Ovary (tissue), 9 donors: ENCODE results near the gene KIF22. TPM values are rescaled to one million over a fixed set of nuclear protein-coding genes. Genes with fewer than 3 reads are reported as not detected.
"Not testable (repeated sequence)": the region's sequence is repeated elsewhere in the genome, so short reads cannot be mapped to it uniquely, and the experiment has no call there.

Experiments used
- DNase-seq, 5 donors: peaks; one replicate each; pipeline ENCODE4 v3.0.0-alpha.2; 2019 to 2020
- H3K27ac ChIP-seq, 2 donors: fragments of 200-600 bp; one replicate each; pipeline versions ENCODE4 v1.5.1 to v1.8.0; 2019 to 2022
- H3K27me3 ChIP-seq: fragments of 200-600 bp; one replicate; pipeline ENCODE4 v1.8.0; 2022
- H3K36me3 ChIP-seq: fragments of 200-600 bp; sonication (generic); one replicate; pipeline ENCODE4 v1.5.1; 2019
- H3K4me1 ChIP-seq: one replicate; pipeline ENCODE4 v1.8.1; 2013; ENCODE audit warnings: mild to moderate bottlenecking, moderate library complexity; ENCODE audit not compliant: insufficient read depth
- H3K4me3 ChIP-seq: fragments of 200-600 bp; sonication (generic); one replicate; pipeline ENCODE4 v1.5.1; 2017
- H3K9me3 ChIP-seq, 2 donors: fragments of 200-600 bp in 1 of 2; sonication (generic) in 1 of 2; one replicate each; pipeline versions ENCODE4 v1.5.1 to v1.8.1; 2013 to 2019; ENCODE audit warnings: mild to moderate bottlenecking in 1 of 2, moderate library complexity in 1 of 2
- EP300 ChIP-seq: sonication (generic); formaldehyde crosslinking; IDR thresholded peaks from one replicate; pipeline ENCODE4 v1.6.1; 2017; ENCODE audit warnings: antibody characterized with exemption
- POLR2A ChIP-seq: fragments of 450-650 bp; IDR thresholded peaks from one replicate; pipeline ENCODE4 v1.6.1; 2017; ENCODE audit warnings: antibody characterized with exemption, mild to moderate bottlenecking, moderate library complexity
- WGBS, 3 donors: extraction: QIAGEN DNeasy Blood & Tissue Kit in 1 of 3; methylation state at CpG; one replicate each; pipeline versions ENCODE4 v1.1.5 to v1.1.7; 2013 to 2017; 5-methylcytosine and 5-hydroxymethylcytosine counted together
- intact Hi-C, 4 donors: fragments of 100-400 bp; cut with DNase I; formaldehyde crosslinking; loops; one replicate each; pipeline versions ENCODE4 v1.11.0 to v1.15.1; 2022 to 2023
- polyA plus RNA-seq, 2 donors: library from polyadenylated mRNA; stranded (reverse); fragments of 200-250 nt in 1 of 2; fragments of 350-450 nt in 1 of 2; fragmentation: Illumina TruSeq in 1 of 2; extraction: RNeasy Lipid Tissue Mini Kit (QIAGEN cat#74804) in 1 of 2; gene quantifications; one replicate each; pipeline ENCODE4 v1.2.3, GENCODE V29; 2013 to 2014
- total RNA-seq, 7 donors: library from RNA; depleted of rRNA in 2 of 7; stranded (reverse); fragments of >200 nt in 2 of 7; fragmentation: NEBNext Ultra II Directional in 3 of 7; extraction: Animal tissue kit (Norgen Biotek cat#: 25700) in 3 of 7; gene quantifications; one replicate each; pipeline versions ENCODE4 v1.1.0 to v1.2.4, GENCODE V29; 2016 to 2023
- TF ChIP-seq, protein P1 (sequence below), 3 donors: fragments of 450-650 bp in 2 of 3; fragments of 200-600 bp in 1 of 3; IDR thresholded peaks; one replicate each; pipeline versions ENCODE4 v1.5.1 to v1.8.0; 2016 to 2022; ENCODE audit warnings: antibody characterized with exemption in 3 of 3, mild to moderate bottlenecking in 1 of 3
- donor health status: DM: no; HTN: no; CAD: no; lungs with moderate emphysema.
- donor health status: DM: no; HTN: no; CAD: no.
- donor health status: Bipolar disorder and iron deficiency.
- donor health status: DM: yes; HTN: yes; CAD: no.
- donor health status: DM: no; HTN: no; CAD: no.
- donor health status: DM: yes; HTN: yes; CAD: no.

The KIF22 gene
- total and polyA plus RNA-seq, 9 donors: 14.4 to 31.0 (median 20.7) TPM

DNA sequence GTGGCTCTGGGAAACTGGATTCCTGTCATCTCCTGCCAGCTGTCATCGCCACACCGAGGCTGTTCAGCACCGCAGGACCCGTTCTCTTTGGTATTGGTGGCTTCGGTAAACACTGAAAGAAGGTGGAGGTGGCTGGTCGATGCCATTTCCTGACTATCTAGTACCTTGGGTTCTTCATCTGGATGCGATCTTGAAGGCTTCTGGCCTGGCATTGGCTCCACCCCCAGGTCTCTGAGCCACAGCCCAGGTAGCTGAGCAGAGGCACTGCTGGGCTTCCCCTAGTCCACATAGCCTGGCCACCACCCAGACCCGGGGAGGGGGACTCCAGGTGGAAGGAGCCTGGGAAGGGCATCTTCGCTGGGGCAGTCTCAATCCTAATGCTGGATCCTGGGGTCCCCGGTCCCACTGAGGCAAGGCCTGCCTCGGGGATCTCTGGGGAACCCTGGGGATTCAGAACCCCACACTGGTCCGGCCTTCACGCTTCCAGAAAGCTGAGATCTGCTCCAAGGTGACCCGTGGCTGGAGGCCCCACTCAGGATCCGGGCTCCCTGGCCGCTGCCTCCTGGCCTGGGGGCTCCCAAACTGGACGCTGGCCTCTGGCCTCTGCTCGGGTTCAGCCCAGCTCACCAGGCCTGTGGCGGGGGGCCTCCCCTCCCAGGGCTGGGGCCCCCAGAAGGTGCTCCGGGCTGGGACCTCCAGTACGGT, 46.6 kb upstream of the KIF22 start:
- no peak overlapping the region for H3K4me3 ChIP-seq
- H3K36me3 ChIP-seq: no peaks in the 10 kb centered on the region
- H3K9me3 ChIP-seq: no peaks in the 10 kb centered on the region
- TF ChIP-seq EP300 (no peak), POLR2A (no peak)
- TF ChIP-seq, protein P1, sequence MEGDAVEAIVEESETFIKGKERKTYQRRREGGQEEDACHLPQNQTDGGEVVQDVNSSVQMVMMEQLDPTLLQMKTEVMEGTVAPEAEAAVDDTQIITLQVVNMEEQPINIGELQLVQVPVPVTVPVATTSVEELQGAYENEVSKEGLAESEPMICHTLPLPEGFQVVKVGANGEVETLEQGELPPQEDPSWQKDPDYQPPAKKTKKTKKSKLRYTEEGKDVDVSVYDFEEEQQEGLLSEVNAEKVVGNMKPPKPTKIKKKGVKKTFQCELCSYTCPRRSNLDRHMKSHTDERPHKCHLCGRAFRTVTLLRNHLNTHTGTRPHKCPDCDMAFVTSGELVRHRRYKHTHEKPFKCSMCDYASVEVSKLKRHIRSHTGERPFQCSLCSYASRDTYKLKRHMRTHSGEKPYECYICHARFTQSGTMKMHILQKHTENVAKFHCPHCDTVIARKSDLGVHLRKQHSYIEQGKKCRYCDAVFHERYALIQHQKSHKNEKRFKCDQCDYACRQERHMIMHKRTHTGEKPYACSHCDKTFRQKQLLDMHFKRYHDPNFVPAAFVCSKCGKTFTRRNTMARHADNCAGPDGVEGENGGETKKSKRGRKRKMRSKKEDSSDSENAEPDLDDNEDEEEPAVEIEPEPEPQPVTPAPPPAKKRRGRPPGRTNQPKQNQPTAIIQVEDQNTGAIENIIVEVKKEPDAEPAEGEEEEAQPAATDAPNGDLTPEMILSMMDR (IDR thresholded peaks at IDR 0.05): no peak
- no peak for DNase-seq
- no peaks in the 10 kb centered on the region for H3K4me1 ChIP-seq
- intact Hi-C loops: loop anchor here in 2 of 4 donors (10.0 kb wide), 2 partner anchors 51 to 739 kb away; partner anchors contain the start of gene KIF22 (in 1 of the 2)
- H3K27ac ChIP-seq: no peak overlapping the region
- WGBS, 3 donors: 85 to 89% (median 87%) methylated on average over 16 to 21 of the region's 21 CpGs
- H3K27me3 ChIP-seq: no peaks in the 10 kb centered on the region

DNA sequence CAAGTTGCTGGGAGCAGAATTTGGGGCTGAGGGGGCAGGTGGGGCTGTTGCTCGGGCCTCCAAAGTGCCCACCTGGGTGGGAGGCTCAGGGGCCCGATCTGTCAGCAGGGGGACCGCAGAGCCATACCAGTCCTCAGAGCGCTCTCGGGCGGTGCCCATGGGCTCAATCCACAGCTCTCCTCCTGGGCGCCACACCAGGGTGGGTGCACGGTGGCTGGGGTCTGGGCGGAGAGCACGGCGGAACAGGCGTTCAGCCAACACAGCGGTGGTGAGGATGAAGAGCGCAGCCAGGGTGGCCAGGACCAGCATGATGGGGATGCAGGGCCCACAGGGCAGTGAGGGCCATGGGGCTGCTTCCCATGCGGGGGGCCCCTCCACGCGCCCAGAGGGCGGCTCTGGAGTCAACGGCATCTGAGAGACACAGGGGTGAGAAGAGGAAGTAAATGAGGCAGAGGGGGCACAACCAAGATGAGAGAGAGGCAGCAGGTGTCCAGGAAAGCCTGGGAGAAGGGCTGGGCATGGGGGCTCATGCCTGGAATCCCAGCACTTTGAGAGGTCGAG, 45.9 kb upstream of the KIF22 start:
- WGBS, 3 donors: 87 to 90% (median 90%) methylated on average over 20 of the region's 20 CpGs
- H3K27ac ChIP-seq: no peak overlapping the region
- no peaks in the 10 kb centered on the region for H3K4me1 ChIP-seq
- no peak for TF ChIP-seq EP300
- TF ChIP-seq, protein P1 (IDR thresholded peaks at IDR 0.05): no peak
- no peak for TF ChIP-seq POLR2A
- no peak overlapping the region for H3K4me3 ChIP-seq
- no peaks in the 10 kb centered on the region for H3K36me3 ChIP-seq
- intact Hi-C loops: loop anchor here in 2 of 4 donors (10.0 kb wide), 2 partner anchors 50 to 740 kb away; partner anchors contain the start of gene KIF22 (in 1 of the 2)
- DNase-seq: no peak
- H3K9me3 ChIP-seq: no peaks in the 10 kb centered on the region
- no peaks in the 10 kb centered on the region for H3K27me3 ChIP-seq

DNA sequence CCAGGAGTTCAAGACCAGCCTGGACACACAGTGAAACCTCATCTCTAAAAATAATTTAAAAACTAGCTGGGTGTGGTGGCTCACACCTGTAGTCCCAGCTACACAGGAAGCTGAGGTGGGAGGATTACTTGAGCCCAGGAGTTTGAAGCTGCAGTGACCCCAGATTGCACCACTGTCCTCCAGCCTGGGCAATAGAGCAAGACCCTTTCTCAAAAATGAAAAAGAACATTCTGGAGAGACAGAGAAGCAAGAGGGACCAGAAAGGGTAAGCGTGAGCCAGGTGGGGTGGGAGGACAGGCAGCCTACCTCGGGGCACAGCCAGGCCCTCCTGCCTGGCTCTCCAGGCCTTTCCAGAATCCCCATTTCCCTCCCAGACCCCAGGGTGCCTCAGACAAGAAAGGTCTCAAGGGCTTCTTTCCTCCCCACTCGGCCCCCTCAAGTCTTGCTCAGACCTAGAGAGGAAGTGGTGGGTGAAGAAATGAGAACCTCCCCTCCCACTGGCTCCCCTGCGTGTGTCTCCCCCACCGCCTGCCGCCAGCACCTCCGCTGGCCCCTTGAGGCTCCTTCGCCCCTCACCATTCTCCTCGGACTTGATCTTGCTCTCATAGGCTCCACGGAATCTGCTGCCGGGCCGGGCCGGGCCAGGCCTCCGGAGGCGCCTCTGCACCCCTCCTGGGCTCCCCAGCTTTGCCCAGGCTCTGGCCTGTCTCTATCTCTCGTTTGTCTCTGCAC, 45.3 kb upstream of the KIF22 start:
- TF ChIP-seq, protein P1 (IDR thresholded peaks at IDR 0.05): no peak
- TF ChIP-seq EP300: no peak
- TF ChIP-seq POLR2A: no peak
- WGBS, 3 donors: 69 to 79% (median 75%) methylated on average over 16 of the region's 16 CpGs
- intact Hi-C loops: loop anchor here in 2 of 4 donors (10.0 kb wide), 2 partner anchors 50 to 740 kb away; partner anchors contain the start of gene KIF22 (in 1 of the 2)

DNA sequence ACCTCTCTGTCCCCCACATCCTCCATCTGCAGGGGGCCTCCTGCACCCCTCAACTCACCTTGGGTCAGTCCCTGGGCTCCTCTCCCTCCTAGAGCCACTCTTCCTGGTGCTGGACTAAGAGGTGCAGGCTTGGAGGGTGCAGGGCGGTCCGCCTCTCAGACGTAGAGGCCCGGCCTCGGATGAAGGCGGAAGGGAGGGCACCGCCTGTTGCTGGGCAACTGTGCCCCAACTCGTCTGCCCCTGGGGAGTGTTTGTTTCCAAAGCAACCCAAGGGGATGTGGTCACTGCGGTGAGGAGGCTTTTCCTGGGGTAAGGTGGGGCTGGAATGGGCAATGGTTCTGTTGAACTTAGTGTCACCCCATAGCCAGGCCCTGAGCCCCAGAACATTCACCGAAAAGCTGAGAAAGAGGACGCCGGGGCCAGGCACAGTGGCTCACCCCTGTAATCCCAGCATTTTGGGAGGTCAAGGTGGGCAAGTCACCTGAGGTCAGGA, 44.7 kb upstream of the KIF22 start, which contains the start of gene C16orf54:
Gene C16orf54, minus strand, starts transcription at position 138 of the 493 bp plus-strand sequence. CDS start 1,039 bp downstream, outside the sequence.
- intact Hi-C loops: loop anchor here in 2 of 4 donors (10.0 kb wide), 2 partner anchors 49 to 741 kb away; partner anchors contain the start of gene KIF22 (in 1 of the 2)
- Histone ChIP-seq H3K9me3 (no peaks in the 10 kb centered on the region), H3K4me3 (no peak within 1 kb of the TSS), H3K4me1 (no peaks in the 10 kb centered on the region), H3K27ac (no peak within 1 kb of the TSS), H3K36me3 (no peaks in the 10 kb centered on the region), H3K27me3 (no peaks in the 10 kb centered on the region)
- DNase-seq: peak in 1 of 5 donors; percentile 19
- 74 to 77% (median 75%) methylated on average over 12 of the region's 12 CpGs for WGBS, 3 donors
- TF ChIP-seq POLR2A: no peak
- no peak for TF ChIP-seq EP300
- TF ChIP-seq, protein P1 (IDR thresholded peaks at IDR 0.05): no peak

More for the DNA sequence above, 45.3 kb upstream of the KIF22 start:
- Histone ChIP-seq H3K4me3 (no peak overlapping the region), H3K4me1 (no peaks in the 10 kb centered on the region), H3K27ac (no peak overlapping the region), H3K36me3 (no peaks in the 10 kb centered on the region), H3K9me3 (no peaks in the 10 kb centered on the region), H3K27me3 (no peaks in the 10 kb centered on the region)
- DNase-seq: no peak

DNA sequence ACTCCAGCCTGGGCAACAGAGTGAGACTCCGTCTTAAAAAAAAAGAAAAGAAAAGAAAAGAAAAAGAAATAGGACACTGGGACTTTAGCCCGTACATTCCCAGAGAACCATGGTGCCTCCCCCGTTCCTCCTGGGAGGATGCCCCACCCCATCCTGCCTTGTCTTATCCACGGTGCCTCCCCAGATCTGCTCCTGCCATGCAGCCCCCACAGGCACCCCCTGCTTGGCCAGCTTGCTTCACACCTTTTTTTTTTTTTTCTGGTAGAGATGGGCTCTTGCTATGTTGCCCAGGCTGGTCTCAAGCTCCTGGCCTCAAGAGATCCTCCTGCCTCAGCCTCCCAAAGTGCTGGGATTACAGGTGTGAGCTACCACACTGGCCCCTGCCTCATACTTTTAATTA, 44.0 kb upstream of the KIF22 start:
- not testable (repeated sequence) for H3K27ac ChIP-seq, H3K27me3 ChIP-seq, H3K9me3 ChIP-seq, DNase-seq, H3K4me1 ChIP-seq, H3K36me3 ChIP-seq, H3K4me3 ChIP-seq
- 47 to 53% (median 49%) methylated on average over 4 of the region's 4 CpGs for WGBS, 3 donors
- intact Hi-C loops: loop anchor here in 2 of 4 donors (10.0 kb wide), 2 partner anchors 48 to 742 kb away; partner anchors contain the start of gene KIF22 (in 1 of the 2)
